Stimulated activated CD4-positive, alpha-beta T cell treated with anti-CD3 and anti-CD28 coated beads, TNF-alpha, amount 100 ng/mL, for 4 hours (primary cell): ENCODE measurements around the gene LINS1.

ENCODE experiments used
- DNase-seq, 3 experiments: peaks; one replicate each; pipeline ENCODE4 v3.0.0-alpha.2; 2020; ENCODE audit warnings: low read depth in 3 of 3

Gene LINS1

GRCh38 chr15:100602064-100602822 lies at the start of gene LINS1, which contains the start of gene ASB7:
Gene LINS1 (minus strand): TSS chr15:100602184. CDS start chr15:100580842, 21,342 bp downstream.
Gene ASB7 (plus strand): TSS chr15:100602589. CDS start chr15:100612217, 9,628 bp downstream.
- DNase-seq: peak; percentile 97 to 100 (median 99)

- no peak for DNase-seq
Measured at GRCh38 chr15:100651253-100651652, 49.3 kb upstream of the LINS1 start.

GRCh38 chr15:100650685-100651084 lies 48.7 kb upstream of the LINS1 start:
- DNase-seq: no peak

- no peak for DNase-seq
Measured at GRCh38 chr15:100648951-100649350, 47.0 kb upstream of the LINS1 start.

- no peak for DNase-seq
Measured at GRCh38 chr15:100645671-100646070, 43.7 kb upstream of the LINS1 start.

- DNase-seq: no peak
Measured at GRCh38 chr15:100642950-100643338, 41.0 kb upstream of the LINS1 start.

- DNase-seq: no peak
Measured at GRCh38 chr15:100642213-100642949, 40.4 kb upstream of the LINS1 start.

- DNase-seq: no peak
Measured at GRCh38 chr15:100638177-100638730, 36.3 kb upstream of the LINS1 start.

GRCh38 chr15:100635406-100636071 lies 33.6 kb upstream of the LINS1 start:
- no peak for DNase-seq

GRCh38 chr15:100633763-100634075 lies 31.7 kb upstream of the LINS1 start:
- no peak for DNase-seq

- no peak for DNase-seq
Measured at GRCh38 chr15:100631831-100632230, 29.8 kb upstream of the LINS1 start.

- no peak for DNase-seq
Measured at GRCh38 chr15:100628746-100629145, 26.8 kb upstream of the LINS1 start.

- DNase-seq: peak in 2 of 3 experiments; percentile 35 to 37
Measured at GRCh38 chr15:100627789-100628395, 25.9 kb upstream of the LINS1 start.

GRCh38 chr15:100623301-100623700 lies 21.3 kb upstream of the LINS1 start:
- no peak for DNase-seq

- DNase-seq: no peak
Measured at GRCh38 chr15:100616700-100617099, 14.7 kb upstream of the LINS1 start.

GRCh38 chr15:100615801-100616200 lies 13.8 kb upstream of the LINS1 start:
- no peak for DNase-seq

GRCh38 chr15:100614918-100615317 lies 12.9 kb upstream of the LINS1 start:
- no peak for DNase-seq

GRCh38 chr15:100614336-100614735 lies 12.4 kb upstream of the LINS1 start:
- DNase-seq: no peak

- no peak for DNase-seq
Measured at GRCh38 chr15:100613208-100613607, 11.2 kb upstream of the LINS1 start.

GRCh38 chr15:100612539-100612938 lies 10.6 kb upstream of the LINS1 start:
- DNase-seq: no peak

GRCh38 chr15:100602823-100603393 lies 924 bp upstream of the LINS1 start:
- DNase-seq: no peak
